NT2/D1 (cell line): ENCODE data around the gene VWA3A.

ENCODE experiments used
- DNase-seq: peaks from one replicate; pipeline ENCODE4 v3.0.0-alpha.2; 2011; ENCODE audit warnings: low read depth, low spot score
- H3K27me3 ChIP-seq: 2 replicates; pipeline ENCODE4 v1.6.0; 2011; ENCODE audit warnings: mild to moderate bottlenecking; ENCODE audit not compliant: insufficient read length, insufficient read depth
- H3K36me3 ChIP-seq: 2 replicates; pipeline ENCODE4 v1.6.1; 2011; ENCODE audit warnings: mild to moderate bottlenecking, low read length, mixed read lengths; ENCODE audit not compliant: insufficient read depth, insufficient read length
- H3K4me1 ChIP-seq: 2 replicates; pipeline ENCODE4 v1.5.1; 2011; ENCODE audit not compliant: insufficient read depth, insufficient read length
- H3K4me3 ChIP-seq: 2 replicates; pipeline ENCODE4 v1.5.1; 2011; ENCODE audit warnings: low read depth; ENCODE audit not compliant: insufficient read length
- H3K9ac ChIP-seq: 2 replicates; pipeline ENCODE4 v1.6.0; 2011; ENCODE audit warnings: low read depth; ENCODE audit not compliant: insufficient read length
- H3K9me3 ChIP-seq: 2 replicates; pipeline ENCODE4 v1.5.1; 2011; ENCODE audit warnings: mild to moderate bottlenecking, low read length; ENCODE audit not compliant: insufficient read depth
- SUZ12 ChIP-seq: IDR thresholded peaks from 2 replicates; pipeline ENCODE4 v1.6.1; 2011; ENCODE audit not compliant: insufficient read length, insufficient read depth; ENCODE audit errors: extremely low read depth
- YY1 ChIP-seq: IDR thresholded peaks from 2 replicates; pipeline ENCODE4 v1.6.1; 2011; ENCODE audit not compliant: insufficient read length, insufficient read depth
- ZNF274 ChIP-seq: IDR thresholded peaks from 2 replicates; pipeline ENCODE4 v1.6.1; 2011; ENCODE audit warnings: mild to moderate bottlenecking, low read depth, low read length

Gene VWA3A

GRCh38 chr16:22186517-22186916 is 94.2 kb downstream of the VWA3A start:
- no peak for DNase-seq
- H3K27me3 ChIP-seq: peaks cover 11% of the 10 kb centered on the region
- H3K9me3 ChIP-seq: 0 out of 2 replicates have a peak, but pooled peaks cover under 1% of the 10 kb centered on the region
- H3K9ac ChIP-seq: no peak overlapping the region
- no peak for TF ChIP-seq ZNF274
- no peak for TF ChIP-seq SUZ12
- no peak for TF ChIP-seq YY1
- H3K36me3 ChIP-seq: no peaks in the 10 kb centered on the region
- H3K4me3 ChIP-seq: no peak overlapping the region
- H3K4me1 ChIP-seq: peaks cover 8% of the 10 kb centered on the region

GRCh38 chr16:22188267-22188594 is 95.9 kb downstream of the VWA3A start:
- peaks cover 8% of the 10 kb centered on the region for H3K4me1 ChIP-seq
- no peaks in the 10 kb centered on the region for H3K9me3 ChIP-seq
- no peak overlapping the region for H3K4me3 ChIP-seq
- H3K27me3 ChIP-seq: peaks cover 11% of the 10 kb centered on the region
- no peak overlapping the region for H3K9ac ChIP-seq
- no peak for DNase-seq
- no peaks in the 10 kb centered on the region for H3K36me3 ChIP-seq
- TF ChIP-seq ZNF274 (no peak), SUZ12 (no peak), YY1 (no peak)

- peaks cover 11% of the 10 kb centered on the region for H3K27me3 ChIP-seq
- no peak for TF ChIP-seq ZNF274
- no peak for TF ChIP-seq YY1
- TF ChIP-seq SUZ12: no peak
- H3K9me3 ChIP-seq: no peaks in the 10 kb centered on the region
- H3K4me1 ChIP-seq: peaks cover 8% of the 10 kb centered on the region
- H3K9ac ChIP-seq: no peak overlapping the region
- H3K36me3 ChIP-seq: no peaks in the 10 kb centered on the region
- peak; percentile 76 for DNase-seq
- no peak overlapping the region for H3K4me3 ChIP-seq
Observed at GRCh38 chr16:22188595-22189442, 96.5 kb downstream of the VWA3A start.

- peaks cover 7% of the 10 kb centered on the region for H3K4me1 ChIP-seq
Observed at GRCh38 chr16:22189473-22190080, 97.2 kb downstream of the VWA3A start.

GRCh38 chr16:22190081-22190775 is 97.9 kb downstream of the VWA3A start:
- Histone ChIP-seq H3K36me3 (no peaks in the 10 kb centered on the region), H3K4me1 (peaks cover under 1% of the 10 kb centered on the region), H3K27me3 (peaks cover 11% of the 10 kb centered on the region), H3K9ac (peak overlapping the region; percentile 79), H3K4me3 (peak overlapping the region; percentile 85), H3K9me3 (no peaks in the 10 kb centered on the region)
- DNase-seq: peak; percentile 97
- TF ChIP-seq ZNF274 (no peak), YY1 (no peak), SUZ12 (no peak)

More at GRCh38 chr16:22189473-22190080, 97.2 kb downstream of the VWA3A start:
- H3K36me3 ChIP-seq: no peaks in the 10 kb centered on the region
- H3K27me3 ChIP-seq: peaks cover 11% of the 10 kb centered on the region
- no peak for TF ChIP-seq ZNF274
- TF ChIP-seq SUZ12: no peak
- no peak for TF ChIP-seq YY1
- no peak for DNase-seq
- peak overlapping the region; percentile 79 for H3K9ac ChIP-seq
- peak overlapping the region; percentile 85 for H3K4me3 ChIP-seq
- no peaks in the 10 kb centered on the region for H3K9me3 ChIP-seq

GRCh38 chr16:22190776-22191531 is 98.6 kb downstream of the VWA3A start:
- TF ChIP-seq SUZ12 (no peak), YY1 (no peak)
- peak; percentile 98 for DNase-seq
- Histone ChIP-seq H3K4me3 (peak overlapping the region; percentile 54), H3K9ac (peak overlapping the region; percentile 76), H3K9me3 (no peaks in the 10 kb centered on the region), H3K27me3 (peaks cover 11% of the 10 kb centered on the region), H3K4me1 (no peaks in the 10 kb centered on the region), H3K36me3 (no peaks in the 10 kb centered on the region)
